ENCODE measurements around the gene SLC4A1. TPM values are rescaled to one million over a fixed set of nuclear protein-coding genes. Genes with fewer than 3 reads are reported as not detected.

SLC4A1 gene
- total and polyA plus RNA-seq, 2 experiments from 2014 or later, result not detected

DNA sequence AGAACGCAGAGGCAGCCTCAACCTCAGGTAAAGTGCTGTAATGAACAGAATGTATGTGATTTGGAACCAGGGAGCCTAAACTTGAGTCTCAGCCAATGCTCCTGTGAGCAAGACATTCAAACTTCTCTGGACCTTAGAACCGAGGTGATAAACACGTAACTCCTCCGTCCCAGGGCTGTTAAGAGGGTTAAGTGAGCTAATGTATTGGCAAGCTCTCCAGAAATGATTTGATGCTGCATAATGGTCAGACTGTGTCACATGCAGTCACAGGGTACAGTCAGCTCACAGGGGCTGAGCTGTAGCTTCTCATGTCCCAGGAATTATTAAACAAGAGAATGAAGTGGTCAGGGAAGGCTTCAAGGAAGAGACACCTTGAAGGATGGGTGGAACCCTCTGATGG is 10.0 kb upstream of the SLC4A1 start:
- Histone ChIP-seq H3K4me2 (no peak overlapping the region), H3K36me3 (replicated peaks; ENCODE audit: insufficient read depth, low read depth) (no peaks in the 10 kb centered on the region), H3K4me3 (no peak overlapping the region), H4K20me1 (ENCODE audit: insufficient read depth, poor library complexity, severe bottlenecking) (no peaks in the 10 kb centered on the region), H3K9me3 (ENCODE audit: low read depth) (no peaks in the 10 kb centered on the region), H3K4me1 (ENCODE audit: insufficient read depth) (no peaks in the 10 kb centered on the region), H3K27ac (no peak overlapping the region), H2AFZ (no peak overlapping the region), H3K27me3 (no peaks in the 10 kb centered on the region), H3K79me2 (no peaks in the 10 kb centered on the region), H3K9me2 (replicated peaks; ENCODE audit: insufficient read depth) (no peaks in the 10 kb centered on the region)
- TF ChIP-seq, protein P1, sequence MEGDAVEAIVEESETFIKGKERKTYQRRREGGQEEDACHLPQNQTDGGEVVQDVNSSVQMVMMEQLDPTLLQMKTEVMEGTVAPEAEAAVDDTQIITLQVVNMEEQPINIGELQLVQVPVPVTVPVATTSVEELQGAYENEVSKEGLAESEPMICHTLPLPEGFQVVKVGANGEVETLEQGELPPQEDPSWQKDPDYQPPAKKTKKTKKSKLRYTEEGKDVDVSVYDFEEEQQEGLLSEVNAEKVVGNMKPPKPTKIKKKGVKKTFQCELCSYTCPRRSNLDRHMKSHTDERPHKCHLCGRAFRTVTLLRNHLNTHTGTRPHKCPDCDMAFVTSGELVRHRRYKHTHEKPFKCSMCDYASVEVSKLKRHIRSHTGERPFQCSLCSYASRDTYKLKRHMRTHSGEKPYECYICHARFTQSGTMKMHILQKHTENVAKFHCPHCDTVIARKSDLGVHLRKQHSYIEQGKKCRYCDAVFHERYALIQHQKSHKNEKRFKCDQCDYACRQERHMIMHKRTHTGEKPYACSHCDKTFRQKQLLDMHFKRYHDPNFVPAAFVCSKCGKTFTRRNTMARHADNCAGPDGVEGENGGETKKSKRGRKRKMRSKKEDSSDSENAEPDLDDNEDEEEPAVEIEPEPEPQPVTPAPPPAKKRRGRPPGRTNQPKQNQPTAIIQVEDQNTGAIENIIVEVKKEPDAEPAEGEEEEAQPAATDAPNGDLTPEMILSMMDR (IDR thresholded peaks at IDR 0.05; ENCODE audit: poor library complexity), result no peak
- TF ChIP-seq EZH2 (IDR thresholded peaks at IDR 0.05; ENCODE audit: borderline replicate concordance) (no peak), EZH2phosphoT487 (IDR thresholded peaks at IDR 0.05; ENCODE audit: low read depth, severe bottlenecking, unreplicated experiment) (no peak)
- WGBS (ENCODE audit: low lambda C conversion rate, missing lambda C conversion rate), result 88% methylated on average over 4 of the region's 4 CpGs
- DNase-seq (ENCODE audit: low spot score), result no peak

GRCh38 chr17:44273607-44274006 is 5.7 kb upstream of the SLC4A1 start:
- Histone ChIP-seq H4K20me1 (ENCODE audit: insufficient read depth, poor library complexity, severe bottlenecking) (no peaks in the 10 kb centered on the region), H3K4me3 (no peak overlapping the region), H3K9me3 (ENCODE audit: low read depth) (no peaks in the 10 kb centered on the region), H3K9me2 (replicated peaks; ENCODE audit: insufficient read depth) (no peaks in the 10 kb centered on the region), H3K79me2 (no peaks in the 10 kb centered on the region), H2AFZ (no peak overlapping the region), H3K4me1 (ENCODE audit: insufficient read depth) (no peaks in the 10 kb centered on the region), H3K27ac (no peak overlapping the region), H3K4me2 (no peak overlapping the region), H3K36me3 (replicated peaks; ENCODE audit: insufficient read depth, low read depth) (no peaks in the 10 kb centered on the region), H3K27me3 (no peaks in the 10 kb centered on the region)
- 63% methylated on average over 5 of the region's 5 CpGs for WGBS (ENCODE audit: low lambda C conversion rate, missing lambda C conversion rate)
- TF ChIP-seq, protein P1 (IDR thresholded peaks at IDR 0.05; ENCODE audit: poor library complexity), result no peak
- TF ChIP-seq EZH2phosphoT487 (IDR thresholded peaks at IDR 0.05; ENCODE audit: low read depth, severe bottlenecking, unreplicated experiment) (no peak), EZH2 (IDR thresholded peaks at IDR 0.05; ENCODE audit: borderline replicate concordance) (no peak)
- DNase-seq (ENCODE audit: low spot score), result no peak

GRCh38 chr17:44272954-44273353 is 5.0 kb upstream of the SLC4A1 start:
- Histone ChIP-seq H3K27me3 (no peaks in the 10 kb centered on the region), H3K4me1 (ENCODE audit: insufficient read depth) (no peaks in the 10 kb centered on the region), H2AFZ (no peak overlapping the region), H4K20me1 (ENCODE audit: insufficient read depth, poor library complexity, severe bottlenecking) (no peaks in the 10 kb centered on the region), H3K9me3 (ENCODE audit: low read depth) (no peaks in the 10 kb centered on the region), H3K36me3 (replicated peaks; ENCODE audit: insufficient read depth, low read depth) (no peaks in the 10 kb centered on the region), H3K27ac (no peak overlapping the region), H3K9me2 (replicated peaks; ENCODE audit: insufficient read depth) (no peaks in the 10 kb centered on the region), H3K4me2 (no peak overlapping the region), H3K4me3 (no peak overlapping the region), H3K79me2 (no peaks in the 10 kb centered on the region)
- DNase-seq (ENCODE audit: low spot score), result no peak
- TF ChIP-seq EZH2 (IDR thresholded peaks at IDR 0.05; ENCODE audit: borderline replicate concordance) (no peak), EZH2phosphoT487 (IDR thresholded peaks at IDR 0.05; ENCODE audit: low read depth, severe bottlenecking, unreplicated experiment) (no peak)
- TF ChIP-seq, protein P1 (IDR thresholded peaks at IDR 0.05; ENCODE audit: poor library complexity), result no peak
- 82% methylated on average over 6 of the region's 6 CpGs for WGBS (ENCODE audit: low lambda C conversion rate, missing lambda C conversion rate)
